ENCODE data around the gene SLC8B1.

Gene SLC8B1

GRCh38 chr12:113267621-113268020 is 67.3 kb downstream of the SLC8B1 start:
- FAIRE-seq = no peak

GRCh38 chr12:113266106-113266895 is 68.6 kb downstream of the SLC8B1 start:
- no peak for FAIRE-seq

- no peak for FAIRE-seq
Observed at GRCh38 chr12:113263431-113263963, 71.4 kb downstream of the SLC8B1 start.

GRCh38 chr12:113262710-113263109 is 72.2 kb downstream of the SLC8B1 start:
- no peak for FAIRE-seq

- FAIRE-seq = no peak
Observed at GRCh38 chr12:113261847-113262470, 73.0 kb downstream of the SLC8B1 start.

GRCh38 chr12:113260636-113261300 is 74.1 kb downstream of the SLC8B1 start:
- no peak for FAIRE-seq

- no peak for FAIRE-seq
Observed at GRCh38 chr12:113260127-113260526, 74.8 kb downstream of the SLC8B1 start.

- FAIRE-seq = no peak
Observed at GRCh38 chr12:113257564-113257963, 77.3 kb downstream of the SLC8B1 start.

GRCh38 chr12:113254298-113254697 is 80.6 kb downstream of the SLC8B1 start:
- no peak for FAIRE-seq

- FAIRE-seq = no peak
Observed at GRCh38 chr12:113253532-113254285, 81.2 kb downstream of the SLC8B1 start.

GRCh38 chr12:113252494-113252893 is 82.4 kb downstream of the SLC8B1 start:
- FAIRE-seq = no peak

GRCh38 chr12:113251404-113252070 is 83.4 kb downstream of the SLC8B1 start:
- no peak for FAIRE-seq

GRCh38 chr12:113250045-113250444 is 84.9 kb downstream of the SLC8B1 start:
- FAIRE-seq = no peak

- no peak for FAIRE-seq
Observed at GRCh38 chr12:113249546-113249945, 85.4 kb downstream of the SLC8B1 start.

GRCh38 chr12:113248842-113249435 is 86.0 kb downstream of the SLC8B1 start:
- no peak for FAIRE-seq

Measured in TTC549 (cell line).